KMS-11 (cell line): ENCODE results near the gene LY6G6D.
"Not testable (repeated sequence)": the region's sequence is repeated elsewhere in the genome, so short reads cannot be mapped to it uniquely, and the experiment has no call there.

Experiments used
- H2AFZ ChIP-seq: fragments of 200-600 bp; sonication (generic); 2 replicates; pipeline ENCODE4 v1.6.1; 2016; ENCODE audit warnings: antibody characterized with exemption, mixed run types, low read depth
- H3K27ac ChIP-seq: fragments of 200-600 bp; sonication (generic); 2 replicates; pipeline ENCODE4 v1.6.1; 2016; ENCODE audit warnings: mild to moderate bottlenecking, mixed run types
- H3K27me3 ChIP-seq: fragments of 200-600 bp; sonication (generic); 2 replicates; pipeline ENCODE4 v1.6.1; 2017; ENCODE audit warnings: mild to moderate bottlenecking, low read depth, mixed run types, moderate library complexity; ENCODE audit not compliant: insufficient read depth
- H3K36me3 ChIP-seq: fragments of 200-600 bp; sonication (generic); 2 replicates; pipeline ENCODE4 v1.6.1; 2017; ENCODE audit warnings: mild to moderate bottlenecking, mixed run types; ENCODE audit not compliant: insufficient read depth
- H3K4me1 ChIP-seq: fragments of 200-600 bp; sonication (generic); 2 replicates; pipeline ENCODE4 v1.6.1; 2016; ENCODE audit warnings: mild to moderate bottlenecking, low read depth, mixed run types; ENCODE audit not compliant: poor library complexity, severe bottlenecking
- H3K4me2 ChIP-seq: fragments of 200-600 bp; sonication (generic); 2 replicates; pipeline ENCODE4 v1.7.0; 2016; ENCODE audit warnings: mild to moderate bottlenecking, mixed run types
- H3K4me3 ChIP-seq: fragments of 200-600 bp; sonication (generic); IDR thresholded peaks from 2 replicates; pipeline ENCODE4 v1.6.1; 2017; ENCODE audit warnings: low read depth, low read length, mixed read lengths; ENCODE audit not compliant: insufficient read depth
- H3K79me2 ChIP-seq: fragments of 200-600 bp; sonication (generic); 2 replicates; pipeline ENCODE4 v1.6.1; 2016; ENCODE audit warnings: low read depth, mixed run types; ENCODE audit not compliant: insufficient read depth
- H3K9ac ChIP-seq: fragments of 200-600 bp; sonication (generic); 2 replicates; pipeline ENCODE4 v1.6.1; 2016; ENCODE audit warnings: mild to moderate bottlenecking, mixed run types
- H4K20me1 ChIP-seq: fragments of 200-600 bp; sonication (generic); 2 replicates; pipeline ENCODE4 v1.6.1; 2016; ENCODE audit warnings: mild to moderate bottlenecking, mixed run types; ENCODE audit not compliant: insufficient read depth
- CTCF ChIP-seq: fragments of 200-600 bp; sonication (generic); conservative IDR thresholded peaks from 2 replicates; pipeline ENCODE4 v1.6.1; 2017; ENCODE audit warnings: low read depth, mild to moderate bottlenecking, antibody characterized with exemption, low read length, moderate library complexity, mixed read lengths

Gene LY6G6D

GRCh38 chr6:31708224-31708623, 6.9 kb upstream of the LY6G6D start:
- Histone ChIP-seq H3K4me1 (peaks cover 13% of the 10 kb centered on the region), H2AFZ (no peak overlapping the region), H3K4me2 (no peak overlapping the region), H4K20me1 (no peaks in the 10 kb centered on the region), H3K36me3 (no peaks in the 10 kb centered on the region), H3K27ac (no peak overlapping the region), H3K79me2 (no peaks in the 10 kb centered on the region), H3K4me3 (no peak overlapping the region), H3K9ac (no peak overlapping the region), H3K27me3 (0 out of 2 replicates have a peak, but pooled peaks cover 2% of the 10 kb centered on the region)
- TF ChIP-seq CTCF: no peak

GRCh38 chr6:31709157-31709556, 6.0 kb upstream of the LY6G6D start:
- not testable (repeated sequence) for H3K4me2 ChIP-seq, H3K4me3 ChIP-seq

GRCh38 chr6:31710523-31711219, 4.5 kb upstream of the LY6G6D start:
- Histone ChIP-seq H3K27me3 (0 out of 2 replicates have a peak, but pooled peaks cover 2% of the 10 kb centered on the region), H3K4me3 (no peak overlapping the region), H3K36me3 (no peaks in the 10 kb centered on the region), H3K9ac (no peak overlapping the region), H3K4me1 (peaks cover 7% of the 10 kb centered on the region), H3K27ac (no peak overlapping the region), H3K79me2 (no peaks in the 10 kb centered on the region), H2AFZ (no peak overlapping the region), H3K4me2 (no peak overlapping the region), H4K20me1 (no peaks in the 10 kb centered on the region)
- no peak for TF ChIP-seq CTCF

More at GRCh38 chr6:31709157-31709556, 6.0 kb upstream of the LY6G6D start:
- not testable (repeated sequence) for H3K27ac ChIP-seq, H4K20me1 ChIP-seq, H3K27me3 ChIP-seq, H3K79me2 ChIP-seq, H3K36me3 ChIP-seq, H3K9ac ChIP-seq, H3K4me1 ChIP-seq, H2AFZ ChIP-seq

GRCh38 chr6:31711233-31711632, 3.9 kb upstream of the LY6G6D start:
- Histone ChIP-seq H4K20me1 (no peaks in the 10 kb centered on the region), H3K36me3 (no peaks in the 10 kb centered on the region), H3K4me3 (no peak overlapping the region), H3K9ac (no peak overlapping the region), H3K4me1 (peaks cover 7% of the 10 kb centered on the region), H3K27ac (no peak overlapping the region), H2AFZ (no peak overlapping the region), H3K79me2 (no peaks in the 10 kb centered on the region), H3K27me3 (0 out of 2 replicates have a peak, but pooled peaks cover 2% of the 10 kb centered on the region), H3K4me2 (no peak overlapping the region)
- TF ChIP-seq CTCF: no peak

- no peaks in the 10 kb centered on the region for H4K20me1 ChIP-seq
- H3K27me3 ChIP-seq: no peaks in the 10 kb centered on the region
- peaks cover 7% of the 10 kb centered on the region for H3K4me1 ChIP-seq
- H2AFZ ChIP-seq: no peak overlapping the region
- H3K4me2 ChIP-seq: no peak overlapping the region
- no peaks in the 10 kb centered on the region for H3K36me3 ChIP-seq
- H3K9ac ChIP-seq: no peak overlapping the region
- no peak overlapping the region for H3K4me3 ChIP-seq
- no peaks in the 10 kb centered on the region for H3K79me2 ChIP-seq
- 0 out of 2 replicates have a peak, but pooled peaks have one; percentile 24 for TF ChIP-seq CTCF
- no peak overlapping the region for H3K27ac ChIP-seq
Measured at GRCh38 chr6:31712296-31712695, 2.9 kb upstream of the LY6G6D start.
